Measurements from ENCODE around the gene PDLIM5. TPM values are rescaled to one million over a fixed set of nuclear protein-coding genes. Genes with fewer than 3 reads are reported as not detected.

The PDLIM5 gene
- total RNA-seq, 2 experiments from 2014 or later: 6.3 to 12.6 TPM

GRCh38 chr4:94495408-94495807 is 43.7 kb downstream of the PDLIM5 start:
- intact Hi-C loops (cut with micrococcal nuclease; ENCODE audit: unreplicated experiment): no loop called here
- no peak for DNase-seq (ENCODE audit: low spot score)
- H3K4me2 ChIP-seq (ENCODE audit: low read length): no peak overlapping the region
- H3K9me2 ChIP-seq (ENCODE audit: insufficient read depth, low read length): no peaks in the 10 kb centered on the region
- H3K27ac ChIP-seq (ENCODE audit: low read depth, low read length, poor library complexity, severe bottlenecking): no peak overlapping the region
- ChIA-PET POLR2A (no interaction called here), CTCF (ENCODE audit: unreplicated experiment) (no interaction called here)
- no peaks in the 10 kb centered on the region for H3K4me1 ChIP-seq (ENCODE audit: insufficient read depth, low read length, poor library complexity, severe bottlenecking)
- no peaks in the 10 kb centered on the region; the same call in 1 of the 2 replicates for H4K20me1 ChIP-seq (ENCODE audit: insufficient read depth, low read length)
- H3K4me3 ChIP-seq (ENCODE audit: low read depth, low read length, poor library complexity, severe bottlenecking): no peak overlapping the region
- H3K9me3 ChIP-seq (ENCODE audit: low read length): no peaks in the 10 kb centered on the region
- no peaks in the 10 kb centered on the region for H3K79me2 ChIP-seq (ENCODE audit: insufficient read depth, low read depth, low read length)
- no peaks in the 10 kb centered on the region for H3K36me3 ChIP-seq (ENCODE audit: insufficient read depth, low read length)
- no TSS peak for BruUV-seq (replicated peaks)
- TF ChIP-seq, protein P1, sequence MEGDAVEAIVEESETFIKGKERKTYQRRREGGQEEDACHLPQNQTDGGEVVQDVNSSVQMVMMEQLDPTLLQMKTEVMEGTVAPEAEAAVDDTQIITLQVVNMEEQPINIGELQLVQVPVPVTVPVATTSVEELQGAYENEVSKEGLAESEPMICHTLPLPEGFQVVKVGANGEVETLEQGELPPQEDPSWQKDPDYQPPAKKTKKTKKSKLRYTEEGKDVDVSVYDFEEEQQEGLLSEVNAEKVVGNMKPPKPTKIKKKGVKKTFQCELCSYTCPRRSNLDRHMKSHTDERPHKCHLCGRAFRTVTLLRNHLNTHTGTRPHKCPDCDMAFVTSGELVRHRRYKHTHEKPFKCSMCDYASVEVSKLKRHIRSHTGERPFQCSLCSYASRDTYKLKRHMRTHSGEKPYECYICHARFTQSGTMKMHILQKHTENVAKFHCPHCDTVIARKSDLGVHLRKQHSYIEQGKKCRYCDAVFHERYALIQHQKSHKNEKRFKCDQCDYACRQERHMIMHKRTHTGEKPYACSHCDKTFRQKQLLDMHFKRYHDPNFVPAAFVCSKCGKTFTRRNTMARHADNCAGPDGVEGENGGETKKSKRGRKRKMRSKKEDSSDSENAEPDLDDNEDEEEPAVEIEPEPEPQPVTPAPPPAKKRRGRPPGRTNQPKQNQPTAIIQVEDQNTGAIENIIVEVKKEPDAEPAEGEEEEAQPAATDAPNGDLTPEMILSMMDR (conservative IDR thresholded peaks at IDR 0.05; ENCODE audit: low read length): no peak
- TF ChIP-seq EZH2phosphoT487 (IDR thresholded peaks at IDR 0.05; ENCODE audit: borderline replicate concordance, low read depth, low read length): no peak
- no peak overlapping the region for H2AFZ ChIP-seq (ENCODE audit: low read length)

GRCh38 chr4:94497690-94498089 is 45.9 kb downstream of the PDLIM5 start:
- Histone ChIP-seq H3K4me1 (ENCODE audit: insufficient read depth, low read length, poor library complexity, severe bottlenecking) (no peaks in the 10 kb centered on the region), H3K79me2 (ENCODE audit: insufficient read depth, low read depth, low read length) (no peaks in the 10 kb centered on the region), H3K36me3 (ENCODE audit: insufficient read depth, low read length) (no peaks in the 10 kb centered on the region), H3K9me2 (ENCODE audit: insufficient read depth, low read length) (no peaks in the 10 kb centered on the region), H2AFZ (ENCODE audit: low read length) (no peak overlapping the region), H3K9me3 (ENCODE audit: low read length) (no peaks in the 10 kb centered on the region), H3K4me2 (ENCODE audit: low read length) (no peak overlapping the region), H4K20me1 (ENCODE audit: insufficient read depth, low read length) (no peaks in the 10 kb centered on the region; the same call in 1 of the 2 replicates), H3K27ac (ENCODE audit: low read depth, low read length, poor library complexity, severe bottlenecking) (no peak overlapping the region), H3K4me3 (ENCODE audit: low read depth, low read length, poor library complexity, severe bottlenecking) (no peak overlapping the region)
- BruUV-seq (replicated peaks): no TSS peak
- ChIA-PET CTCF (ENCODE audit: unreplicated experiment) (no interaction called here), POLR2A (no interaction called here)
- TF ChIP-seq, protein P1 (conservative IDR thresholded peaks at IDR 0.05; ENCODE audit: low read length): no peak
- intact Hi-C loops (cut with micrococcal nuclease; ENCODE audit: unreplicated experiment): no loop called here
- DNase-seq (ENCODE audit: low spot score): no peak

DNA sequence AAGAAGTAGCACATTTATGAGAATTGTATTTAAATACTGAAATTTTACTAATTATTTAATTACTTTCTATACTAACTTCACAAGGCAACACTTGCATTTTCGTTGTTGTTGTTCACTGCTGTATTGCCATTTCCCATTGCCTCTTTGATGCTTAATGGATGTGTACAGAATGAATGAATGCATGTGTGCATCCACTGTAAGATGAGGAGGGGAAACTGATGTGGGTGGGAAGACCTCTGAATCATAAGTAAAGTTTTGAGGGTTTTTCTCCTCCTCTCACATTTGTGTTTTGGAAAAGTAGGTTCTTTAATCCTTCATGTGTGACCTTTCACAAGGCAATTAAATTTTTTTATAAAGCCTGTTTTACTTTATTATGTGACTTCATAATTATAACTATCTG is 46.8 kb downstream of the PDLIM5 start:
- BruUV-seq (replicated peaks): no TSS peak
- POLR2A ChIA-PET: no interaction called here
- intact Hi-C loops (cut with micrococcal nuclease; ENCODE audit: unreplicated experiment): no loop called here
- Histone ChIP-seq H3K36me3 (ENCODE audit: insufficient read depth, low read length) (no peaks in the 10 kb centered on the region), H3K4me2 (ENCODE audit: low read length) (no peak overlapping the region), H4K20me1 (ENCODE audit: insufficient read depth, low read length) (no peaks in the 10 kb centered on the region; the same call in 1 of the 2 replicates), H3K9me3 (ENCODE audit: low read length) (no peaks in the 10 kb centered on the region), H2AFZ (ENCODE audit: low read length) (no peak overlapping the region), H3K4me3 (ENCODE audit: low read depth, low read length, poor library complexity, severe bottlenecking) (no peak overlapping the region), H3K27ac (ENCODE audit: low read depth, low read length, poor library complexity, severe bottlenecking) (no peak overlapping the region), H3K79me2 (ENCODE audit: insufficient read depth, low read depth, low read length) (no peaks in the 10 kb centered on the region), H3K4me1 (ENCODE audit: insufficient read depth, low read length, poor library complexity, severe bottlenecking) (no peaks in the 10 kb centered on the region), H3K9me2 (ENCODE audit: insufficient read depth, low read length) (no peaks in the 10 kb centered on the region)
- TF ChIP-seq, protein P1 (conservative IDR thresholded peaks at IDR 0.05; ENCODE audit: low read length): no peak
- TF ChIP-seq EZH2phosphoT487 (IDR thresholded peaks at IDR 0.05; ENCODE audit: borderline replicate concordance, low read depth, low read length): no peak
- CTCF ChIA-PET (ENCODE audit: unreplicated experiment): no interaction called here
- no peak for DNase-seq (ENCODE audit: low spot score)
